IMR-90 (cell line): ENCODE data around the gene C11orf65. TPM values are rescaled to one million over a fixed set of nuclear protein-coding genes. Genes with fewer than 3 reads are reported as not detected.

ENCODE experiments used
- ATAC-seq: fragments of 200-7000 bp; cut with Tn5 transposase; 2 replicates; pipeline ENCODE4 v1.9.1; 2020; ENCODE audit warnings: low read depth, mild to moderate bottlenecking, moderate library complexity
- BruUV-seq: library from RNA; stranded (reverse); fragments of 400-500 nt; replicated peaks from 2 replicates; lab custom pipeline; 2021; lab: Mats Ljungman, UMichigan
- CTCF ChIA-PET: fragments of 300-600 bp; formaldehyde crosslinking; extraction: SDS; loops from one replicate; lab custom pipeline; 2021; ENCODE audit warnings: antibody characterized with exemption; lab: Yijun Ruan, JAX
- POLR2A ChIA-PET: fragments of 300-600 bp; sonication (Branson Sonifier 250); formaldehyde crosslinking; loops from one replicate; lab custom pipeline; 2022; ENCODE audit warnings: antibody characterized with exemption; ENCODE audit not compliant: unreplicated experiment; lab: Charles Lee
- DNase-seq: peaks from one replicate; pipeline ENCODE4 v3.0.0; 2013
- H2AFZ ChIP-seq: replicated peaks from 2 replicates; pipeline ENCODE3; 2013; ENCODE audit warnings: low read length, mild to moderate bottlenecking; ENCODE audit not compliant: poor library complexity
- H2AK5ac ChIP-seq: 2 replicates; pipeline ENCODE4 v1.6.1; 2013; ENCODE audit warnings: low read depth, low read length, inconsistent platforms
- H2AK9ac ChIP-seq: replicated peaks from 2 replicates; pipeline ENCODE3; 2013; ENCODE audit warnings: mild to moderate bottlenecking, low read depth, low read length, moderate library complexity; ENCODE audit not compliant: poor library complexity
- H2BK120ac ChIP-seq: 2 replicates; pipeline ENCODE4 v1.6.1; 2013; ENCODE audit warnings: low read depth, low read length, inconsistent platforms
- H2BK15ac ChIP-seq: 3 replicates; pipeline ENCODE4 v1.6.1; 2013; ENCODE audit warnings: low read depth, low read length, inconsistent platforms
- H2BK20ac ChIP-seq: 2 replicates; pipeline ENCODE4 v1.6.1; 2013; ENCODE audit warnings: low read depth, mild to moderate bottlenecking, inconsistent platforms, low read length, moderate library complexity
- H2BK5ac ChIP-seq: 2 replicates; pipeline ENCODE4 v1.6.1; 2013; ENCODE audit warnings: mild to moderate bottlenecking, low read depth, low read length, inconsistent platforms; ENCODE audit not compliant: poor library complexity, severe bottlenecking
- H3K14ac ChIP-seq: replicated peaks from 2 replicates; pipeline ENCODE4 v1.6.1; 2013; ENCODE audit warnings: low read depth, low read length, inconsistent platforms
- H3K18ac ChIP-seq: 2 replicates; pipeline ENCODE4 v1.6.1; 2013; ENCODE audit warnings: low read depth, low read length, control low read depth
- H3K23ac ChIP-seq: 2 replicates; pipeline ENCODE4 v1.6.1; 2013; ENCODE audit warnings: low read depth, low read length, inconsistent platforms
- H3K27ac ChIP-seq: 2 replicates; pipeline ENCODE4 v1.5.1; 2013; ENCODE audit warnings: mild to moderate bottlenecking, control low read depth, low read length; ENCODE audit not compliant: insufficient read depth
- H3K27me3 ChIP-seq: 2 replicates; pipeline ENCODE4 v1.6.1; 2013; ENCODE audit warnings: low read length; ENCODE audit not compliant: control insufficient read depth, insufficient read depth
- H3K36me3 ChIP-seq: 2 replicates; pipeline ENCODE4 v1.6.1; 2013; ENCODE audit warnings: low read length, mixed read lengths; ENCODE audit not compliant: control insufficient read depth, insufficient read depth
- H3K4ac ChIP-seq: 2 replicates; pipeline ENCODE4 v1.6.1; 2013; ENCODE audit warnings: low read depth, low read length, inconsistent platforms
- H3K4me1 ChIP-seq: 2 replicates; pipeline ENCODE4 v1.6.1; 2013; ENCODE audit warnings: low read length, mixed read lengths; ENCODE audit not compliant: control insufficient read depth, insufficient read depth
- H3K4me2 ChIP-seq: 2 replicates; pipeline ENCODE4 v1.6.1; 2013; ENCODE audit warnings: low read depth, mild to moderate bottlenecking, control low read depth, low read length, moderate library complexity
- H3K4me3 ChIP-seq: 2 replicates; pipeline ENCODE4 v1.5.1; 2013; ENCODE audit warnings: low read depth, mild to moderate bottlenecking, control low read depth, low read length, moderate library complexity; ENCODE audit not compliant: insufficient read depth
- H3K56ac ChIP-seq: 2 replicates; pipeline ENCODE4 v1.6.1; 2013; ENCODE audit warnings: low read length, inconsistent platforms; ENCODE audit not compliant: insufficient read depth; ENCODE audit errors: extremely low read depth
- H3K79me1 ChIP-seq, 2 experiments: 2 replicates each; pipeline ENCODE4 v1.6.1; 2013; ENCODE audit warnings: low read length in 2 of 2, inconsistent platforms in 1 of 2, low read depth in 1 of 2
- H3K9ac ChIP-seq: 2 replicates; pipeline ENCODE4 v1.6.1; 2013; ENCODE audit warnings: low read depth, low read length, control low read depth
- H3K9me1 ChIP-seq: 2 replicates; pipeline ENCODE4 v1.6.1; 2013; ENCODE audit warnings: low read length, inconsistent platforms; ENCODE audit not compliant: insufficient read depth
- H3K9me3 ChIP-seq: 2 replicates; pipeline ENCODE4 v1.6.1; 2013; ENCODE audit warnings: low read length; ENCODE audit not compliant: control insufficient read depth, insufficient read depth
- H4K20me1 ChIP-seq: 2 replicates; pipeline ENCODE4 v1.6.1; 2013; ENCODE audit warnings: low read length, inconsistent platforms; ENCODE audit not compliant: insufficient read depth
- H4K5ac ChIP-seq: 2 replicates; pipeline ENCODE4 v1.6.1; 2013; ENCODE audit warnings: mild to moderate bottlenecking, low read depth, low read length, control low read depth
- H4K8ac ChIP-seq, 2 experiments: 2 replicates each; pipeline ENCODE4 v1.6.1; 2013; ENCODE audit warnings: low read depth in 2 of 2, low read length in 2 of 2, control low read depth in 1 of 2, inconsistent platforms in 1 of 2
- H4K91ac ChIP-seq: 2 replicates; pipeline ENCODE4 v1.6.1; 2013; ENCODE audit warnings: low read depth, low read length, inconsistent platforms; ENCODE audit not compliant: insufficient read depth
- ELK1 ChIP-seq: fragments of 150-350 bp; IDR thresholded peaks from 2 replicates; pipeline ENCODE4 v1.6.1; 2016; ENCODE audit warnings: low read depth, mild to moderate bottlenecking, low read length, moderate library complexity, borderline replicate concordance
- MAFK ChIP-seq: IDR thresholded peaks from 2 replicates; pipeline ENCODE4 v1.6.1; 2012; ENCODE audit warnings: low read depth, low read length, improper control_type of control experiment
- NFE2L2 ChIP-seq: fragments of 150-350 bp; IDR thresholded peaks from 2 replicates; pipeline ENCODE4 v1.6.1; 2016; ENCODE audit warnings: low read depth, mild to moderate bottlenecking, low read length
- RFX5 ChIP-seq: IDR thresholded peaks from 2 replicates; pipeline ENCODE4 v1.8.0; 2012; ENCODE audit warnings: low read depth, mild to moderate bottlenecking, low read length, moderate library complexity
- SMC3 ChIP-seq: fragments of 150-350 bp; IDR thresholded peaks from 2 replicates; pipeline ENCODE4 v1.6.1; 2016; ENCODE audit warnings: low read depth, mild to moderate bottlenecking, antibody characterized with exemption, low read length, moderate library complexity
- WGBS, 2 experiments: methylation state at CpG; one replicate each; pipeline versions ENCODE4 v1.1.5 to v1.1.7; 2013; ENCODE audit warnings: missing lambda C conversion rate in 2 of 2; ENCODE audit not compliant: insufficient read length in 1 of 2; ENCODE audit errors: extremely low coverage in 2 of 2; 5-methylcytosine and 5-hydroxymethylcytosine counted together
- dilution Hi-C: fragments of 300-500 bp; cut with HindIII; formaldehyde crosslinking; loops from one replicate; pipeline ENCODE4 v1.14.3; 2018; ENCODE audit warnings: low sequenced_read_pairs; ENCODE audit not compliant: unreplicated experiment
- in situ Hi-C: fragments of 300-500 bp; cut with MboI; formaldehyde crosslinking; loops from 3 replicates; pipeline ENCODE4 v1.14.3; 2019; ENCODE audit warnings: low sequenced_read_pairs, inconsistent platforms, mixed read lengths
- intact Hi-C: fragments of 100-400 bp; cut with micrococcal nuclease; formaldehyde crosslinking; loops from 2 replicates; pipeline ENCODE4 v1.10.0; 2022
- polyA plus RNA-seq, 3 experiments: library from polyadenylated mRNA; depleted of rRNA; stranded (reverse); fragments of >200 nt; gene quantifications; 2 replicates each; pipeline ENCODE4 v1.2.3, GENCODE V29; 2012; ENCODE audit warnings: low replicate concordance in 1 of 3
- total RNA-seq: library from RNA; depleted of rRNA; stranded (reverse); fragments of >200 nt; gene quantifications from 2 replicates; pipeline ENCODE4 v1.2.3, GENCODE V29; 2012

The C11orf65 gene
- total and polyA plus RNA-seq, 2 of the 4 experiments (the other 2 are of a cell fraction), result 0.12 to 0.18 TPM

- in situ Hi-C loops (no loop called here), intact Hi-C loops (no loop called here), dilution Hi-C loops (no loop called here)
- no peaks in the 10 kb centered on the region for H3K27me3 ChIP-seq
- no peak overlapping the region for H2BK20ac ChIP-seq
- no peak overlapping the region for H3K27ac ChIP-seq
- H2BK5ac ChIP-seq, result no peak overlapping the region
- no peak overlapping the region for H2AK5ac ChIP-seq
- no peaks in the 10 kb centered on the region for H3K9me3 ChIP-seq
- no peak overlapping the region for H3K9ac ChIP-seq
- no peaks in the 10 kb centered on the region for H3K79me1 ChIP-seq
- no peak for DNase-seq
- TF ChIP-seq MAFK (no peak), RFX5 (no peak), SMC3 (no peak), ELK1 (no peak), NFE2L2 (no peak)
- H3K18ac ChIP-seq, result no peak overlapping the region
- no CpG with 5 or more reads among the region's 1 CpG for WGBS, 2 experiments
- no TSS peak for BruUV-seq
- no peaks in the 10 kb centered on the region for H3K4me1 ChIP-seq
- no peak overlapping the region for H3K4ac ChIP-seq
- no peak overlapping the region for H4K91ac ChIP-seq
- ATAC-seq, result no peak
- H3K4me3 ChIP-seq, result no peak overlapping the region
- H3K36me3 ChIP-seq, result no peaks in the 10 kb centered on the region
- no peak overlapping the region for H4K5ac ChIP-seq
- CTCF ChIA-PET, result no interaction called here
- H3K23ac ChIP-seq, result no peak overlapping the region
- no peak overlapping the region for H3K56ac ChIP-seq
- no peak overlapping the region for H2BK15ac ChIP-seq
- H4K8ac ChIP-seq, result no peak overlapping the region
- H4K20me1 ChIP-seq, result no peaks in the 10 kb centered on the region
- H3K9me1 ChIP-seq, result no peaks in the 10 kb centered on the region
- H3K14ac ChIP-seq, result no peak overlapping the region
- no peak overlapping the region for H2AFZ ChIP-seq
- no peak overlapping the region for H2AK9ac ChIP-seq
- POLR2A ChIA-PET, result no interaction called here
- no peak overlapping the region for H2BK120ac ChIP-seq
- no peak overlapping the region for H3K4me2 ChIP-seq
Observed at GRCh38 chr11:108403052-108403451, 64.3 kb downstream of the C11orf65 start.
